ENCODE data around the gene TRIM56.
"Not testable (repeated sequence)": the region's sequence is repeated elsewhere in the genome, so short reads cannot be mapped to it uniquely, and the experiment has no call there.

The TRIM56 gene

GRCh38 chr7:101113836-101114235 is 28.6 kb downstream of the TRIM56 start:
- no peak for DNase-seq (ENCODE audit: low read depth, low spot score)

- no peak for DNase-seq (ENCODE audit: low read depth, low spot score)
Observed at GRCh38 chr7:101114492-101114891, 29.2 kb downstream of the TRIM56 start.

- DNase-seq (ENCODE audit: low read depth, low spot score), result no peak
Observed at GRCh38 chr7:101115215-101115614, 29.9 kb downstream of the TRIM56 start.

GRCh38 chr7:101116898-101117297 is 31.6 kb downstream of the TRIM56 start:
- no peak for DNase-seq (ENCODE audit: low read depth, low spot score)

GRCh38 chr7:101118856-101119255 is 33.6 kb downstream of the TRIM56 start:
- DNase-seq (ENCODE audit: low read depth, low spot score), result no peak

- no peak for DNase-seq (ENCODE audit: low read depth, low spot score)
Observed at GRCh38 chr7:101119876-101120275, 34.6 kb downstream of the TRIM56 start.

GRCh38 chr7:101120315-101120714 is 35.0 kb downstream of the TRIM56 start:
- DNase-seq (ENCODE audit: low read depth, low spot score), result no peak

GRCh38 chr7:101121631-101121990 is 36.3 kb downstream of the TRIM56 start:
- DNase-seq (ENCODE audit: low read depth, low spot score), result not testable (repeated sequence)

GRCh38 chr7:101121991-101122932 is 37.0 kb downstream of the TRIM56 start:
- peak; percentile 80 for DNase-seq (ENCODE audit: low read depth, low spot score)

GRCh38 chr7:101122933-101123702 is 37.8 kb downstream of the TRIM56 start:
- no peak for DNase-seq (ENCODE audit: low read depth, low spot score)

GRCh38 chr7:101123703-101124068 is 38.4 kb downstream of the TRIM56 start:
- DNase-seq (ENCODE audit: low read depth, low spot score), result no peak

- peak; percentile 53 for DNase-seq (ENCODE audit: low read depth, low spot score)
Observed at GRCh38 chr7:101124376-101125056, 39.2 kb downstream of the TRIM56 start.

GRCh38 chr7:101125989-101126650 is 40.8 kb downstream of the TRIM56 start:
- peak; percentile 59 for DNase-seq (ENCODE audit: low read depth, low spot score)

GRCh38 chr7:101126651-101127459 is 41.6 kb downstream of the TRIM56 start, which contains the start of gene SERPINE1:
Gene SERPINE1, plus strand, starts transcription at chr7:101127104. Its CDS starts 1,290 bp downstream, at chr7:101128394.
- peak; percentile 89 for DNase-seq (ENCODE audit: low read depth, low spot score)

- no peak for DNase-seq (ENCODE audit: low read depth, low spot score)
Observed at GRCh38 chr7:101127460-101128039, 42.3 kb downstream of the TRIM56 start.

- DNase-seq (ENCODE audit: low read depth, low spot score), result no peak
Observed at GRCh38 chr7:101128040-101128834, 43.0 kb downstream of the TRIM56 start.

- no peak for DNase-seq (ENCODE audit: low read depth, low spot score)
Observed at GRCh38 chr7:101129603-101130117, 44.4 kb downstream of the TRIM56 start.

GRCh38 chr7:101132626-101133600 is 47.6 kb downstream of the TRIM56 start:
- DNase-seq (ENCODE audit: low read depth, low spot score), result not testable (repeated sequence)

All from ELF-1 (cell line).